Effector CD8-positive, alpha-beta T cell (primary cell): Measurements from ENCODE around the gene TTC33.
"Not testable (repeated sequence)": the region's sequence is repeated elsewhere in the genome, so short reads cannot be mapped to it uniquely, and the experiment has no call there.

ENCODE experiments used
- DNase-seq: peaks from one replicate; lab custom pipeline; 2025; lab: John Stamatoyannopoulos, UW
- total RNA-seq, 4 experiments: gene quantifications; one replicate each; lab custom pipeline; 2026; lab: John Stamatoyannopoulos, UW

Gene TTC33
- total RNA-seq = 28.6 to 41.3 (median 38.5) reads per million in 4 experiments

GRCh38 chr5:40755407-40756365 lies at the start of gene TTC33:
Gene TTC33, minus strand, starts transcription at chr5:40755961. Its CDS starts 8,943 bp downstream, at chr5:40747018.
- DNase-seq = peak; percentile 90

- no peak for DNase-seq
Observed at GRCh38 chr5:40801771-40802562, 46.2 kb upstream of the TTC33 start.

- no peak for DNase-seq
Observed at GRCh38 chr5:40799258-40799657, 43.5 kb upstream of the TTC33 start.

GRCh38 chr5:40798801-40799210 lies 43.0 kb upstream of the TTC33 start:
- no peak for DNase-seq

GRCh38 chr5:40798012-40798800 lies 42.4 kb upstream of the TTC33 start, which contains the start of gene PRKAA1:
Gene PRKAA1, minus strand, starts transcription at chr5:40798374. Its CDS starts 185 bp downstream, at chr5:40798189.
- peak; percentile 88 for DNase-seq

- DNase-seq = peak; percentile 68
Observed at GRCh38 chr5:40797273-40798011, 41.7 kb upstream of the TTC33 start.

- no peak for DNase-seq
Observed at GRCh38 chr5:40796487-40796889, 40.7 kb upstream of the TTC33 start.

- not testable (repeated sequence) for DNase-seq
Observed at GRCh38 chr5:40794877-40795276, 39.1 kb upstream of the TTC33 start.

GRCh38 chr5:40794340-40794739 lies 38.6 kb upstream of the TTC33 start:
- not testable (repeated sequence) for DNase-seq

GRCh38 chr5:40792691-40793090 lies 36.9 kb upstream of the TTC33 start:
- not testable (repeated sequence) for DNase-seq

GRCh38 chr5:40791715-40792139 lies 36.0 kb upstream of the TTC33 start:
- no peak for DNase-seq

GRCh38 chr5:40790947-40791593 lies 35.3 kb upstream of the TTC33 start:
- no peak for DNase-seq

- DNase-seq = not testable (repeated sequence)
Observed at GRCh38 chr5:40788941-40789340, 33.2 kb upstream of the TTC33 start.

- no peak for DNase-seq
Observed at GRCh38 chr5:40787986-40788385, 32.2 kb upstream of the TTC33 start.

GRCh38 chr5:40786664-40787063 lies 30.9 kb upstream of the TTC33 start:
- DNase-seq = not testable (repeated sequence)

- no peak for DNase-seq
Observed at GRCh38 chr5:40784916-40785315, 29.2 kb upstream of the TTC33 start.

GRCh38 chr5:40784027-40784653 lies 28.4 kb upstream of the TTC33 start:
- no peak for DNase-seq

- no peak for DNase-seq
Observed at GRCh38 chr5:40781843-40782409, 26.2 kb upstream of the TTC33 start.

- DNase-seq = no peak
Observed at GRCh38 chr5:40780858-40781257, 25.1 kb upstream of the TTC33 start.
